GM21737 (cell line): Measurements from ENCODE around the gene LMX1A.

Experiments
- ATAC-seq: cut with Tn5 transposase; IDR thresholded peaks from one replicate; pipeline ENCODE4 v1.9.1; 2021; ENCODE audit warnings: mild to moderate bottlenecking, moderate library complexity; ENCODE audit not compliant: unreplicated experiment

The LMX1A gene

GRCh38 chr1:165328136-165328535 is 28.4 kb downstream of the LMX1A start:
- no peak for ATAC-seq

DNA sequence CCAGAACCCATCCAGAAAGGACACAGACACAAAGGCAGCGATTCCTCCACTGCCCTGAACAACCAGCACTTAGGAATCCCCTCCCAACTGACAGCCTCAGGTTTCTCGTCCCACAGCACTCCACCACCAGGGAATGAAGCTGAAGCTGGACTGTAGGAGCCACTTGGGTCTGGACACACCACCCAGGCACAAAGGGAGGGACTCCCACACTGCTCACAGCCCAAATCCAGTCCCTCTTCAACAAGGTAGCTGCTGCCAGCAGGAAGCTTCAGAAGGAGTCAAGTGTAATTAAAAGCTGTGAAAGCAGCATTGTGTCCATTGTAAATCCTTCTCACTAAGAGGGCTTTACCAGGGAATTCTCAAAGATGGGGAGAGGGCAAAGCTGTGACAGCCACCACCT is 29.0 kb downstream of the LMX1A start:
- ATAC-seq, result no peak

- no peak for ATAC-seq
Observed at GRCh38 chr1:165325460-165326203, 30.9 kb downstream of the LMX1A start.

DNA sequence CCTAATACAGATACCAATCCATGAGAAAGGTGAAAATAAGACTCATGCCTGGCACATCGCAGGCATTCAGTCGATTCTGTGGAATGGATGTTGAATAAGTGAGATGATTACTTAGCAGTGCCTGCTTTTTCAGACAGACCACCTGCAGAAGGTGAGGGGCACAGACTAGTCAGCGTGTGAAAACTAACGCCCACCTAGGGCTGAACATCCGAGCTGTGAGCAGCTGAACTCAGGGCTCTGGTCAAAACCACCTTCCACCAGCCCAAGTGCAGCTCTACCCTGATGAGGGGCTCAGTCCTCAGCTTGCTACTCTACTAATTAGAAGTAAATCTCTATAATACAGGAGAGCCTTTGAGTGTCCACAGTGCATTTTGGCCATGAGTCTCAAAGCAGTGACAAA is 32.5 kb downstream of the LMX1A start:
- ATAC-seq, result no peak

DNA sequence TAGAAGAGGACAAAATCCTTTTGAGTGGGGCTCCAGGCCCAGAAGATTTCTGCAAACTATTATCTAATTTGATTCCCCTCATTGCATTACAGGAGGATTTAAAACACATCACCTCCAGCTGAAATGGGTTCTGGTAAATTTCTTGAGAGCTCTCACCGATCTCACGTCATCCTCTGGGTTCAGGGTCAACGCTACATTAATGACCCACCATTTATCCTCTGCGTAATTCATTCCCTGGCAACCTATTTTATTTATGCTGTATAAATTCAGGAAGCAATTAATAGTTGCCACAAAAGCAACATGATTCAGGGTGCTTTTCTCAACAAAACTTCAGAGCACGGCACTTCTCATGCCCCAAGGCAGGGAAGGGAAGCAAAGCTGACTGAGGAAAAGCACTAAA is 38.9 kb downstream of the LMX1A start:
- no peak for ATAC-seq

DNA sequence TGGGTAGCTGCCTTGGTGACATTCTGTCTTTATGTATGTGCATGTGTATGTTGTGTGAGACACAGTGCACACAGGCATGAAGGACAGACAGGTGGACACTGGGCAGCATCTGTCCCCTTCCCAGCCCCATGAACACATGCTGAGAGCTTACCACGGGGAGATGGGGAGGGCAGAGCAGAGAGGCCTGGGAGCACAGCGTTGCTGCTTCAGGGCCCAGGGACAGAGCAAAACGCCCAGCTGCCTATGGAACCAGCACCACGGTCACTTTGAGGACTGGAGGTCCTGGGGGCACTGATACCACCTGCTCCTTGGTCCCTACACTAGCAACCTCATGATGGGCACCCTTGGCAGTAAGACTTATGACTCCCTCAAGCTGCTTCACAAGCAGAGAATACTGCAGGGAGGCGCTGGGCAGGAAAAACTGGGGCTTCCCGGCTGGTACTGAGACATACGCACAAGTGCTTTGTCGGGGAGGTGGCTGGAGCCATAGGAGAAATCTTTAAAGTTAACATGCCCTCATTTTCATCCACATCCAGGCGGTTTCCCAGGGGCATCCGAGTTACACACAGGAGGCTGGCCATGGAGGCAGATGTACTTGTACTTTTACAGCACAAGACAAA is 40.3 kb downstream of the LMX1A start:
- ATAC-seq, result no peak

DNA sequence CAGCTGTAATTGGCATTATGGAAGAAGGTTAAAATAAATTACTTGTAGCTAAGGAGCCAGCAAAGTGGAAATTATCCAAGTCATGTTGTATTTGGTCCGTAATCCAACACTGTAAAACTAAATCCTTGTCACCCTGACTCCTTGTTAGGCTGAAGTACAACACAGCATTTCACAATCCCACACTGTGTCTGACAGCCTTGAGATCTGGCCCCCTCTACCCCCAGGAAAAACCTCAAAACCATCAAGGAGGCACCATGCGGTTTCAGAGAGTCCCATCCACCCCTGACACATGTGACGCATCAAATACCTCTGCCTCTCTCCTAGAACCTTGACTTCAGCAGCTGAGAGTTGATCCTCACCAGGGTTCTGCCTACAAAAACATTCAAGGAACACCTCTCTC is 41.0 kb downstream of the LMX1A start:
- no peak for ATAC-seq

DNA sequence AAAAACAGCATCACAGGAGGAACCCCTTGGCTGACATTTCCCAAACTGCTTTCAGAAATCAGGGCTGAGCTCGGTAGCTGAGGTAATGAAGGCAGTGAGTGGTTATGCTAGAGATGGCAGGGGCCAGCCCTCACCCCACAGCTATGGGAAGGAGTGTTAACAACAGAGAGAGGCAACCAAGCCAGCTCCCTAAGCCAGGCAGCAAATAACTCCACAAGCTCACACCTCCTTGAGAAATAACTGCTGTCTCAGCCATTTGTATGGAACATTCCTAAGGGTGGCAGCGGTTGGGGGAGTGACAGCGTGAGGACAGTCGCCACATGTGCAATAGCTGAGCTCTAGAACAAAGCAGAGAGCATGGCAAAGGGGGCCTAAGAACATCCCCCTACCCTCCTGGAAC is 42.6 kb downstream of the LMX1A start:
- no peak for ATAC-seq

- ATAC-seq, result no peak
Observed at GRCh38 chr1:165312591-165312990, 43.9 kb downstream of the LMX1A start.

- ATAC-seq, result no peak
Observed at GRCh38 chr1:165306543-165307434, 49.7 kb downstream of the LMX1A start.

DNA sequence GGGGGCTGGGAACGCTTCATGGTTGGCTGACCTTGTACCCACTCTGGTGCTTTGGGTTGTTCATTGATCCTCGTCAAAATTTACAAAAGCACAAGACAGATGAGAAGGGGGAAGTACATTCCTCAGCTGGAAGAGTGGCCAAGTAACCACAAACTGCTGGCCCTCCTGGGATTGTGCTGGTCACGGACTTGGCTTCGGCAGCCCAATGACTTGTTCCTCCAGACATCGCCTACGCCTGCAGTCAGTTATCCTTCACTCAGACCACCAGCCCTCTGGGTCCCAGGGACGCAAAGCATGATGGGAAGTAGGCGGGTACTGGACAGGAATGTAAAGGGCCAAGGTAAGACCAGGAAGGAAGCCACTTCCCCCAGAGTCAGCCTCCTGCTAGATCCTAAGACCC is 53.1 kb downstream of the LMX1A start:
- no peak for ATAC-seq

DNA sequence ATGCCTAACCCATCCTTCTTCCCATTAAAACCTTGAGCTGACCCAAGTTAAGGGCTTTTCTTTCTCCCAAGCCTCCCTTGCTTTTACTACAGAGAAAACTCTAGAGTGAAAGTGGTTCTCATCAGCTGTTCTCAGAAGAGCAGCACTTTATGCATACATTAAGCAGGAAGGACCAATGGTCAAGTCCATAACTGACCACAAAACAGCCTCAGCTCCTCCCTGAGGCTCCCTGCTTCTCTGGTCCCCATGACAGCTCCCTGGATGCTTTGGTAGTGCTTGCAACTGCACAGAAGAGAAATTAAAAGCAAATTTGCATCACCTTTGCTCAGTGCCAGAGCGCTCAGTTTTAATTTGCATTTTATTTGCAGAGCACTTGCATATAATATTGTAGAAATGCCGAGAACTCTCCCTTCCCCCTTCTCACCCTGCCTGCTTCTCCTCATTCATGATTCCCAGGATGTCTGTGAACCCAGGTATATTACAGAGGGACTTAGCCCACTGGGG is 56.1 kb downstream of the LMX1A start:
- ATAC-seq, result no peak

DNA sequence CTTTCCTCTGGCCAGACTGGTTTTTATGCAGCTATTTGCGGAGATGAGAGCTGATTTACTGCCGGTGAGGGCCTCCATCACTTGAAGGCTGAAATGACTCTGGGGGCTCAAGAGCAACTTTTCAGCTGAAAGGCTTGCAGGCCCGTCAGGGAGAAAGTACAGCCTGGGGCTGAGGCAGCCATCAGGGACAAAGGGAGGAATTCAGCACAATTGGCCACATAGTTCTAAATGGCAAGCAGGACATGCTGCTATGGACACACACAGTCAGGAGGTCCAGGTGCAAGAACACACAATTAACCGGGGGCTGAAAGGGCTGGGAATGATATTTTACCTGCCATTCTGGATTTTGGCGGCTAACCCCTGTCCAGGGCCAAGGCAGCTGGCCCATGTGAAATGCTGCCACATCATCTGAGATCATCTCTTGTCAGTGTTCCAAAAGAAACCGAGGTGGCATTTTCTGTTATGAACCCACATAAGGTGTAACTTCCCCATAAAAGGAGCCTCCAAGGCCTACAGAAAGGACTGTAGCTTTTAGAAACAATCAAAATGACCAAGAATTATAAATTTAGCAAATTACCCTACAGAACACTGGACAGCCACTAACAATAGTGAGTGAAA is 58.2 kb downstream of the LMX1A start:
- ATAC-seq, result no peak

DNA sequence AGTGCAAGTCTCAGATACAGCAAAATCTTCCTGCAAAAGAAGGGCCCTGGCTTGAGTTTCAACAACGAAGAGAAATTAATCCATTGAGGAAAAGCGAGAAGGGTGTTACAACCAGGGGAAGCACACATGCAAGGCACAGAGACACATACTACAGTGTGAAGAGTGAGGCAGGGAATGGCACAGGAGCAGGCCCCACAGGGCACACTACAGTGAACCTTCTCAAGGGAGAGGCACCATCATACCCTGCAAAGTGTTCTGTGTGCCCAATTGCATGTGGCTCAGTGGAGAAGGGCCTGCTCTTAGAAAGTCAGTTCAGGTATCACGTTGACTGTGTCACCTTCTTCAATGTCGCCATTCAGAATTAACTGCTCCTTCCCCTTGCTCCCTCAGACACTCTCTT is 60.3 kb downstream of the LMX1A start:
- ATAC-seq, result no peak

DNA sequence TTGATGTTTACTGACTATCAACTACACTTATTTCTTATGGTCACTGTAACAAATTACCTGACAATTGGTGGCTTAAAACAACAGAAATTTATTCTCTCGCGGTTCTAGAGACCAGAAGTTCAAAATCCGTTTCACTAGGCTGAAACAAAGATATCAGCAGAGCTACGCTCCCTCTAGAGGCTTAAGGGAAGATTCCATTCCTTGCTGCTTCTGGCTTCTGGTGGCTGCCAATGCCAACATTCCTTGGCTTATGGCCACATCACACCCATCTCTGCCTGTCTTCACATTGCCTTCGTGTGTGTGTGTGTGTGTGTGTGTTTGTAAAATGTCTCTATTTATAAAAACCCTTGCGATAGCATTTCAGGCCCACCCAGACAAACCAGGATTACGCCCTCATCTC is 66.4 kb downstream of the LMX1A start:
- no peak for ATAC-seq

DNA sequence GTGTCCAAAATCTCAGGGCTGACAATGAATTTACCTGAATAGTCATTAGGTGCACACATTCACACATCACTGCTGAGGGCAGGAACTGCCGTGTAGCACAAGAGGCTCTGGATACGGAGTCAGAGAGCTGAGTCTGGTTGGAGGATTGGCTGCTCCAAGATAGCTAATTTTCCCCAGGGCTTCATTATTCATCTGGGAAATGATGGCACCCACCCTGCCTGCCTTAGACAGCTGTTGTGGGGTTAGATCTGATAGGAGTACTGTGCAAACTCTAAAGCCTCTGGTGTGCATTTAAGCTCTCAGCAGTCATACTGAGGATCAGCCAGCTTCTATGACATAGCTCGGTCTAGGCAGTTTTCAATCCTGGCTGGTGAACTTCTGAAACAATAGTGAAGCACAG is 67.0 kb downstream of the LMX1A start:
- ATAC-seq, result no peak

GRCh38 chr1:165288350-165289120 is 68.0 kb downstream of the LMX1A start:
- ATAC-seq, result no peak

GRCh38 chr1:165287781-165288180 is 68.7 kb downstream of the LMX1A start:
- ATAC-seq, result no peak

DNA sequence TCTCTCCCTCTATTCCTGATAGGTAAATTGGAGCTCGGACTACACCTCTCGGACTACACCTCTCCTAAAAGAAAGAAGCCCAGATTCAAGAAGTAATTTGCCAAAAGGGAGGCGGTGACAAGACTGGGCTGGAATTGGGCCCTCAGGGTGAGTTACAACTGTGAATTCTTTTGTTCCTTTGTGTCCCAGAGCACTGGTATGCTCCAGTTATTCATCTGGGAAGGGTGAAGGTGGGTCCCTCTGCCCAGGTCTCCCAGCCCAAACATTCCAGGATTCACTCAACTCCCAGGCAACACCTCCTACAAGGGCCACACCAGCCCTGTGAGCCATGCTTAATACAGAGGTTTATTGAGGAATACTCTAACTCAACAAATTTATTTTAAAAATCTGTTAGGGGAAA is 69.2 kb downstream of the LMX1A start:
- no peak for ATAC-seq

- no peak for ATAC-seq
Observed at GRCh38 chr1:165284454-165284853, 72.1 kb downstream of the LMX1A start.
